IMR-90 (cell line): Measurements from ENCODE around the gene GRIN2D. TPM values are rescaled to one million over a fixed set of nuclear protein-coding genes. Genes with fewer than 3 reads are reported as not detected.

Experiments
- ATAC-seq: fragments of 200-7000 bp; cut with Tn5 transposase; 2 replicates; pipeline ENCODE4 v1.9.1; 2020; ENCODE audit warnings: low read depth, mild to moderate bottlenecking, moderate library complexity
- BruUV-seq: library from RNA; stranded (reverse); fragments of 400-500 nt; replicated peaks from 2 replicates; lab custom pipeline; 2021; lab: Mats Ljungman, UMichigan
- CTCF ChIA-PET: fragments of 300-600 bp; formaldehyde crosslinking; extraction: SDS; loops from one replicate; lab custom pipeline; 2021; ENCODE audit warnings: antibody characterized with exemption; lab: Yijun Ruan, JAX
- POLR2A ChIA-PET: fragments of 300-600 bp; sonication (Branson Sonifier 250); formaldehyde crosslinking; loops from one replicate; lab custom pipeline; 2022; ENCODE audit warnings: antibody characterized with exemption; ENCODE audit not compliant: unreplicated experiment; lab: Charles Lee
- DNase-seq: peaks from one replicate; pipeline ENCODE4 v3.0.0; 2013
- H2AFZ ChIP-seq: replicated peaks from 2 replicates; pipeline ENCODE3; 2013; ENCODE audit warnings: low read length, mild to moderate bottlenecking; ENCODE audit not compliant: poor library complexity
- H2AK5ac ChIP-seq: 2 replicates; pipeline ENCODE4 v1.6.1; 2013; ENCODE audit warnings: low read depth, low read length, inconsistent platforms
- H2AK9ac ChIP-seq: replicated peaks from 2 replicates; pipeline ENCODE3; 2013; ENCODE audit warnings: mild to moderate bottlenecking, low read depth, low read length, moderate library complexity; ENCODE audit not compliant: poor library complexity
- H2BK120ac ChIP-seq: 2 replicates; pipeline ENCODE4 v1.6.1; 2013; ENCODE audit warnings: low read depth, low read length, inconsistent platforms
- H2BK15ac ChIP-seq: 3 replicates; pipeline ENCODE4 v1.6.1; 2013; ENCODE audit warnings: low read depth, low read length, inconsistent platforms
- H2BK20ac ChIP-seq: 2 replicates; pipeline ENCODE4 v1.6.1; 2013; ENCODE audit warnings: low read depth, mild to moderate bottlenecking, inconsistent platforms, low read length, moderate library complexity
- H2BK5ac ChIP-seq: 2 replicates; pipeline ENCODE4 v1.6.1; 2013; ENCODE audit warnings: mild to moderate bottlenecking, low read depth, low read length, inconsistent platforms; ENCODE audit not compliant: poor library complexity, severe bottlenecking
- H3K14ac ChIP-seq: replicated peaks from 2 replicates; pipeline ENCODE4 v1.6.1; 2013; ENCODE audit warnings: low read depth, low read length, inconsistent platforms
- H3K18ac ChIP-seq: 2 replicates; pipeline ENCODE4 v1.6.1; 2013; ENCODE audit warnings: low read depth, low read length, control low read depth
- H3K23ac ChIP-seq: 2 replicates; pipeline ENCODE4 v1.6.1; 2013; ENCODE audit warnings: low read depth, low read length, inconsistent platforms
- H3K27ac ChIP-seq: 2 replicates; pipeline ENCODE4 v1.5.1; 2013; ENCODE audit warnings: mild to moderate bottlenecking, control low read depth, low read length; ENCODE audit not compliant: insufficient read depth
- H3K27me3 ChIP-seq: 2 replicates; pipeline ENCODE4 v1.6.1; 2013; ENCODE audit warnings: low read length; ENCODE audit not compliant: control insufficient read depth, insufficient read depth
- H3K36me3 ChIP-seq: 2 replicates; pipeline ENCODE4 v1.6.1; 2013; ENCODE audit warnings: low read length, mixed read lengths; ENCODE audit not compliant: control insufficient read depth, insufficient read depth
- H3K4ac ChIP-seq: 2 replicates; pipeline ENCODE4 v1.6.1; 2013; ENCODE audit warnings: low read depth, low read length, inconsistent platforms
- H3K4me1 ChIP-seq: 2 replicates; pipeline ENCODE4 v1.6.1; 2013; ENCODE audit warnings: low read length, mixed read lengths; ENCODE audit not compliant: control insufficient read depth, insufficient read depth
- H3K4me2 ChIP-seq: 2 replicates; pipeline ENCODE4 v1.6.1; 2013; ENCODE audit warnings: low read depth, mild to moderate bottlenecking, control low read depth, low read length, moderate library complexity
- H3K4me3 ChIP-seq: 2 replicates; pipeline ENCODE4 v1.5.1; 2013; ENCODE audit warnings: low read depth, mild to moderate bottlenecking, control low read depth, low read length, moderate library complexity; ENCODE audit not compliant: insufficient read depth
- H3K56ac ChIP-seq: 2 replicates; pipeline ENCODE4 v1.6.1; 2013; ENCODE audit warnings: low read length, inconsistent platforms; ENCODE audit not compliant: insufficient read depth; ENCODE audit errors: extremely low read depth
- H3K79me1 ChIP-seq, 2 experiments: 2 replicates each; pipeline ENCODE4 v1.6.1; 2013; ENCODE audit warnings: low read length in 2 of 2, inconsistent platforms in 1 of 2, low read depth in 1 of 2
- H3K9ac ChIP-seq: 2 replicates; pipeline ENCODE4 v1.6.1; 2013; ENCODE audit warnings: low read depth, low read length, control low read depth
- H3K9me1 ChIP-seq: 2 replicates; pipeline ENCODE4 v1.6.1; 2013; ENCODE audit warnings: low read length, inconsistent platforms; ENCODE audit not compliant: insufficient read depth
- H3K9me3 ChIP-seq: 2 replicates; pipeline ENCODE4 v1.6.1; 2013; ENCODE audit warnings: low read length; ENCODE audit not compliant: control insufficient read depth, insufficient read depth
- H4K20me1 ChIP-seq: 2 replicates; pipeline ENCODE4 v1.6.1; 2013; ENCODE audit warnings: low read length, inconsistent platforms; ENCODE audit not compliant: insufficient read depth
- H4K5ac ChIP-seq: 2 replicates; pipeline ENCODE4 v1.6.1; 2013; ENCODE audit warnings: mild to moderate bottlenecking, low read depth, low read length, control low read depth
- H4K8ac ChIP-seq, 2 experiments: 2 replicates each; pipeline ENCODE4 v1.6.1; 2013; ENCODE audit warnings: low read depth in 2 of 2, low read length in 2 of 2, control low read depth in 1 of 2, inconsistent platforms in 1 of 2
- H4K91ac ChIP-seq: 2 replicates; pipeline ENCODE4 v1.6.1; 2013; ENCODE audit warnings: low read depth, low read length, inconsistent platforms; ENCODE audit not compliant: insufficient read depth
- BHLHE40 ChIP-seq: fragments of 150-350 bp; IDR thresholded peaks from 2 replicates; pipeline ENCODE4 v1.6.1; 2016; ENCODE audit warnings: mild to moderate bottlenecking, low read depth, low read length
- CEBPB ChIP-seq: IDR thresholded peaks from 2 replicates; pipeline ENCODE4 v1.6.1; 2012; ENCODE audit warnings: low read depth, low read length, improper control_type of control experiment
- CHD1 ChIP-seq: IDR thresholded peaks from 2 replicates; pipeline ENCODE4 v1.6.1; 2012; ENCODE audit warnings: low read depth, low read length, improper control_type of control experiment
- ELK1 ChIP-seq: fragments of 150-350 bp; IDR thresholded peaks from 2 replicates; pipeline ENCODE4 v1.6.1; 2016; ENCODE audit warnings: low read depth, mild to moderate bottlenecking, low read length, moderate library complexity, borderline replicate concordance
- FOS ChIP-seq: fragments of 150-350 bp; IDR thresholded peaks from 2 replicates; pipeline ENCODE4 v1.6.1; 2016; ENCODE audit warnings: low read depth, low read length
- MAFK ChIP-seq: IDR thresholded peaks from 2 replicates; pipeline ENCODE4 v1.6.1; 2012; ENCODE audit warnings: low read depth, low read length, improper control_type of control experiment
- NFE2L2 ChIP-seq: fragments of 150-350 bp; IDR thresholded peaks from 2 replicates; pipeline ENCODE4 v1.6.1; 2016; ENCODE audit warnings: low read depth, mild to moderate bottlenecking, low read length
- POLR2A ChIP-seq: IDR thresholded peaks from 2 replicates; pipeline ENCODE4 v1.6.1; 2012; ENCODE audit warnings: mild to moderate bottlenecking, low read depth, low read length
- RAD21 ChIP-seq: IDR thresholded peaks from 2 replicates; pipeline ENCODE4 v1.6.1; 2012; ENCODE audit warnings: low read length, improper control_type of control experiment
- RCOR1 ChIP-seq: IDR thresholded peaks from 2 replicates; pipeline ENCODE4 v1.6.1; 2012; ENCODE audit warnings: mild to moderate bottlenecking, low read length, improper control_type of control experiment; ENCODE audit not compliant: insufficient replicate concordance
- RFX5 ChIP-seq: IDR thresholded peaks from 2 replicates; pipeline ENCODE4 v1.8.0; 2012; ENCODE audit warnings: low read depth, mild to moderate bottlenecking, low read length, moderate library complexity
- SMC3 ChIP-seq: fragments of 150-350 bp; IDR thresholded peaks from 2 replicates; pipeline ENCODE4 v1.6.1; 2016; ENCODE audit warnings: low read depth, mild to moderate bottlenecking, antibody characterized with exemption, low read length, moderate library complexity
- USF2 ChIP-seq: fragments of 150-350 bp; IDR thresholded peaks from 2 replicates; pipeline ENCODE4 v1.6.1; 2017; ENCODE audit warnings: mild to moderate bottlenecking, antibody characterized with exemption, low read length, low read depth
- WGBS, 2 experiments: methylation state at CpG; one replicate each; pipeline versions ENCODE4 v1.1.5 to v1.1.7; 2013; ENCODE audit warnings: missing lambda C conversion rate in 2 of 2; ENCODE audit not compliant: insufficient read length in 1 of 2; ENCODE audit errors: extremely low coverage in 2 of 2; 5-methylcytosine and 5-hydroxymethylcytosine counted together
- dilution Hi-C: fragments of 300-500 bp; cut with HindIII; formaldehyde crosslinking; loops from one replicate; pipeline ENCODE4 v1.14.3; 2018; ENCODE audit warnings: low sequenced_read_pairs; ENCODE audit not compliant: unreplicated experiment
- in situ Hi-C: fragments of 300-500 bp; cut with MboI; formaldehyde crosslinking; loops from 3 replicates; pipeline ENCODE4 v1.14.3; 2019; ENCODE audit warnings: low sequenced_read_pairs, inconsistent platforms, mixed read lengths
- intact Hi-C: fragments of 100-400 bp; cut with micrococcal nuclease; formaldehyde crosslinking; loops from 2 replicates; pipeline ENCODE4 v1.10.0; 2022
- polyA plus RNA-seq, 3 experiments: library from polyadenylated mRNA; depleted of rRNA; stranded (reverse); fragments of >200 nt; gene quantifications; 2 replicates each; pipeline ENCODE4 v1.2.3, GENCODE V29; 2012; ENCODE audit warnings: low replicate concordance in 1 of 3
- total RNA-seq: library from RNA; depleted of rRNA; stranded (reverse); fragments of >200 nt; gene quantifications from 2 replicates; pipeline ENCODE4 v1.2.3, GENCODE V29; 2012

GRIN2D gene
- total and polyA plus RNA-seq, 2 of the 4 experiments (the other 2 are of a cell fraction): under 0.01 to 0.24 TPM

- Histone ChIP-seq H3K9me1 (peaks cover 4% of the 10 kb centered on the region; the same call in 1 of the 2 replicates), H3K4me2 (peak overlapping the region; percentile 99), H2AFZ (peak overlapping the region; percentile 95), H4K8ac (peak overlapping the region; percentile 89 to 91), H3K4ac (peak overlapping the region; percentile 97), H3K18ac (peak overlapping the region; percentile 95), H4K20me1 (peaks cover 11% of the 10 kb centered on the region; the same call in 1 of the 2 replicates), H4K5ac (peak overlapping the region; percentile 99), H2BK15ac (no peak overlapping the region), H3K56ac (peak overlapping the region; percentile 89), H3K27me3 (peaks cover 26% of the 10 kb centered on the region), H2BK5ac (peak overlapping the region; percentile 88), H2AK5ac (peak overlapping the region; percentile 98), H3K23ac (peak overlapping the region; percentile 88), H2BK20ac (no peak overlapping the region), H3K9ac (peak overlapping the region; percentile 99), H3K14ac (peak overlapping the region; percentile 95), H3K4me1 (peaks cover 7% of the 10 kb centered on the region; the same call in 1 of the 2 replicates), H3K79me1 (peaks cover 14 to 48% of the 10 kb centered on the region in 2 experiments), H4K91ac (peak overlapping the region; percentile 80), H3K4me3 (peak overlapping the region; percentile 99), H2BK120ac (0 out of 2 replicates have a peak overlapping the region, but pooled peaks have one; percentile 39), H3K9me3 (no peaks in the 10 kb centered on the region), H3K27ac (peak overlapping the region; percentile 99), H3K36me3 (peaks cover 24% of the 10 kb centered on the region), H2AK9ac (peak overlapping the region; percentile 100)
- ChIA-PET CTCF (interaction anchor here (0.5 to 1.7 kb wide), 11 partner anchors 16 to 106 kb away, joined by 3 to 7 read pairs (median 4); partner anchors contain the start of genes SYNGR4 and TMEM143), POLR2A (no interaction called here)
- WGBS, 2 experiments: 0% methylated on average over 9 of the region's 24 CpGs; no CpG with 5 or more reads in 1 of the 2 experiments
- DNase-seq (peak; percentile 49), ATAC-seq (peak; percentile 67)
- BruUV-seq: no TSS peak
- intact Hi-C loops (loop anchor here (1.0 to 10.0 kb wide), 2 partner anchors 55 to 66 kb away; partner anchors contain the start of genes EMP3 and GRWD1), in situ Hi-C loops (no loop called here), dilution Hi-C loops (no loop called here)
- TF ChIP-seq ELK1 (no peak), RCOR1 (no peak), RFX5 (no peak), FOS (no peak), BHLHE40 (no peak), USF2 (no peak), CEBPB (no peak), SMC3 (peak; percentile 18; the same call in 1 of the 2 replicates), NFE2L2 (no peak), CHD1 (peak; percentile 95), MAFK (no peak), POLR2A (no peak; the same call in 1 of the 2 replicates), RAD21 (peak; percentile 43; the same call in 1 of the 2 replicates)
Observed at GRCh38 chr19:48390188-48391099, 3.0 kb upstream of the GRIN2D start.
